Cerebellar cortex (tissue), 1 donor: Measurements from ENCODE around the gene LHCGR.

ENCODE experiments used
- DNase-seq: peaks from one replicate; pipeline ENCODE4 v3.0.0-alpha.2; 2015; ENCODE audit warnings: low spot score

The LHCGR gene

DNA sequence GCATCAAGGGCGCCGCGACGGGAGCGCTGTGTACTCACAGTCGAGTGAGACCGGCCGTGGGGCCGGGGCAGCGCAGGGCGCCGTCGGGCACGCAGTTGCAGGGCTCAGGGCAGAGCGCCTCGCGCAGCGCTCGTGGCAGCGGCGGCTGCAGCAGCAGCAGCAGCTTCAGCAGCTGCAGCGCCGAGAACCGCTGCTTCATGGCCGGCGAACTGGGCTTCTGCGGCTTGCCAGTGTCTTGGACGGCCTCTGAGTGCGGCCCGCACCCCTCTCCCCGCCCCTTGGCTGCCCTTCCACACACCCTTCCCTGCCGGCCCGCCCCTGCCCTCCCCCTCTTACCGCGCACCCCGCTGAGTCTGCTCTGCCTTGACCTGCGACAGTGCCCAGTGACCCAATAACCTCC lies at the start of gene LHCGR:
TSS of gene LHCGR (minus strand) at position 252 of the 400 bp plus-strand sequence. CDS start at position 199, 53 bp downstream.
- no peak for DNase-seq

DNA sequence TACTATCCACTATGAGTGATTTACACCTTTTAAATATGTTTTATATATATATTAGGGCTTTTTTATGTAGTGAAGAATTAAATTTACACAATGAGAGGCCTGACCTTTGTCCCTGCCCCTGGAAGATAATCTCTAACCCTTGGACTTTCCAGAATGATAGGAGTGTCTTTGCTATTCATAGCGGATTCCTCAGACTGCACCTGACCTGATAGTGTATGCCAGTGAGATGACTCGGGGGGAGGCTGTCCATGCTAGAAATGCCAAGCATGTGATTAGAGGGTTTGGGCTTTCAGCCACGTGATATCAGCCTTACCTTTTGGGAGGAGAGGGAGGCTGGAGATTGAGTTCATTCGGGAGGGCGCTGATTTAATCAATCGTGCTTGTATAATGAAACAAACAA lies 44.1 kb upstream of the LHCGR start:
- DNase-seq = no peak

DNA sequence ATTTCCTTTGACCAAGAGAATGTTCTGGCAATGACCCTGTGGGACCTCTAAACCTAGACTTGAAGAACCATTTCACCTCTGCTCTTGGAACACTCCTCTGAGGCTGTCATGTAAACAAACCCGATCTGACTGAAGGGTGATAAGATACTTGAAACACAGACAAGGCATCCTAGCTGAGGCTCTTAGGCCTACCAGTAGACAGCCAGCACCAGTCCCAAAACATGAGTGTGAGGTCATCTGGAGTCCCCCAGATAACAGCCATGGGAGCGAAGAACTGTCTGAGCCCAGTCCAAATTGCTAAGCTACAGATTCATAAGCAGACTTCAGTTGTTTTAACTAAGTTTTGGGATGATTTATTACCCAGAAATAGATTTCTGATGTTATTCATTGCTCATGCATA lies 39.5 kb upstream of the LHCGR start:
- no peak for DNase-seq

DNA sequence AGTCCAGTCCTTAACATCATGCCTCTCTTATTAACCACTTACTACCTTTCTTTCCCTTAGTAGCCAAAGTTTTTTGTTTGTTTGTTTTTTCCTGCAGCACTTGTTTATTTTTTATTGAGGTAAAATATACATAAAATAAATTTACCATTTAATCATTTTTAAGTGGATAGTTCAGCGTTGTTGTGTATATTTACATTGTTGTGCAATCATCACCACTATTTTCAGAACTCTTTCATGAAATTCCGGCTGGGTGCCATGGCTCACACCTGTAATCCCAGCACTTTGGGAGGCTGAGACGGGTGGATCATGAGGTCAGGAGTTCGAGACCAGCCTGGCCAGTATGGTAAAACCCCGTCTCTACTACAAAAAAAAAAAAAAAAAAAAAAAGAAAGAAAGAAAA lies 38.1 kb upstream of the LHCGR start:
- DNase-seq = no peak

DNA sequence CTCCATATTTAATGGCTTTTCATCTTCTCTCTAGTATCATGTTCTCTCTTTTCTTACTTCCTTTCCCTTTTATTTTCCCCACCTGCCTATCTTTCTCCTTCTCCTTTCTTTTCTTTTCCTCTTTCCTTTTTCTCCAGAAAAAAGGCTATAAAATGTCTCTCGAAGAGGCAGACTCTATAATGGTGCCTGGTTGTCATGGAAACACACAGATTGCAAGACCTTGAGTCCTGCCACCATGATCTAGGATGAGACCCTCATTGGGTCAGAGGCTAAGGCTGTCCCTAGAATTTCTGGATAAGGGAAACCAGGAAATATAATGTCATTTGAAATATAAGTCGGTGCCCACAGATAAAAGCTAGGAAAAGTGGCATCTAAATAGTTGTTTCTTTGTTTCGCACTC lies 36.5 kb upstream of the LHCGR start:
- DNase-seq = no peak

DNA sequence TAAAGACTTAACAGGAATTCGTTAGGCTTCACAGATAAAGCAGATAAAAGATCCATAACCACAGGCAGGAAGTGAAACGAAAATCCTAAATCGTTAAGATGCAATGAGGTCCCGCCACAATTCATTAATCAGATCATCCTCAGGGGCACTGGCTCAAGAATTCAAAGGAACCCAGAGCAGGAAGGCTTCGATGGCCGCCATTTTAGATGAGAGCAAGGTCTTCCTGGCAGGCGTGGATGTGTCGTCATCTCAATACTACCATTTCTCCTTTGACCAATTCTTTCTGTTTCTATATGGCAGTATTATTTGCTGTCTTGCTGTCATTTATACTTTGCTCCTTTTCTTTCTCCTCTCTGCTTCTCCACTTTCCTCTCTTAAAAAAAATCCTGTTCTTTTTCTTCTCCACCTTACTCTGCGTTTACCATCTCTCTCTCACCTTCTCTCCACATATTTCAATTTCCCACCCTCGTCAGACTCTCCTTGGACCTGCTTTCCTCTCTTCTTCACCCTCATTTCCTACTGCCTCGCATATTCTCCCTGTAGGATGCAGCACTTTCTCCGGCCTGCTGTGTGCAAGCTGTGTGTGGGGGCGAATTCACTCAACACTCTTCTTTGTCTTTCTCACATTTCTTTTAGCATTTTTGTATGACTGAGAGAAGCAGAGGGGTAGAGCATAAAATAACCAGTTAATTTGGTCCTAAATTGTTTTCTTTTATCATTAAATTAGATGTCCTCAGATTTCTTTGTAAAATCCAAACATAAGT lies 35.1 kb upstream of the LHCGR start:
- DNase-seq = no peak

DNA sequence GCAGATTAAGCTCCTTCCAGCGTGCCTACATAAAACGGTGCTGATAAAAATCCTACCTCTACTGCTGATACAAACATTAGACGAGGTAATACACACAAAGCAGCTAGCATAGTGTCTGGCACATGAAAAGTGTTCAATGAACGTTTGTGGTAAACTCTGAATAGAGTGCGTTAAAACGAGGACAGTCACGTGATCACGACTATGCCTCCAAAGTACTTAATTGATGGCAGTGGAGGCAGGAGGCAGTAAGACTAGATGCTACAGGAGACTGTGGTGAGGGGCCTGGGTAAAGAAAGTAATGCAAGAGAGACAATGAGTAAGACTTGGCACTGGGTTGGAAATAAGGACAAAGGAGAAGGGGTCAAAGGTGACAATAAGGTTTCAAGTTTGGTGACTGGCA lies 32.1 kb upstream of the LHCGR start:
- no peak for DNase-seq

DNA sequence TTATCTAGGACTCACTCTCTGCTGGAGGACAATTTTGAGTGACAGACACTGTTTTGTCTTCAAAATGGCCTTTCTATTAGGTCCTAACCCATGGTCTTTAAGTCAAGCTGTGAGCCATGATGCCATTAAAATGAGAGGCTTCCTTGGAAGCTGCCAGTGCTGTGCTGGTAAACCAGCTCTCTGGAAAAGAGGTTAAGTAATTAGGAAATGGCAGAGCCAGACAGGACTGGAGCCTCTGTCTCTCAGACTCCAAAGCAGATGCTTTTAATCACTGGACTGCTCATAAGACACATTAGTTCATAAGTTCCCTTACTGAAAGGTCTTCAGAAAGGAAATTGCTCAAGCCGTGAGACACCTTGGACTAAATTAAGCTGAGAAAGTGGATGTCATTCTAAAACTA lies 25.8 kb upstream of the LHCGR start:
- DNase-seq = no peak

DNA sequence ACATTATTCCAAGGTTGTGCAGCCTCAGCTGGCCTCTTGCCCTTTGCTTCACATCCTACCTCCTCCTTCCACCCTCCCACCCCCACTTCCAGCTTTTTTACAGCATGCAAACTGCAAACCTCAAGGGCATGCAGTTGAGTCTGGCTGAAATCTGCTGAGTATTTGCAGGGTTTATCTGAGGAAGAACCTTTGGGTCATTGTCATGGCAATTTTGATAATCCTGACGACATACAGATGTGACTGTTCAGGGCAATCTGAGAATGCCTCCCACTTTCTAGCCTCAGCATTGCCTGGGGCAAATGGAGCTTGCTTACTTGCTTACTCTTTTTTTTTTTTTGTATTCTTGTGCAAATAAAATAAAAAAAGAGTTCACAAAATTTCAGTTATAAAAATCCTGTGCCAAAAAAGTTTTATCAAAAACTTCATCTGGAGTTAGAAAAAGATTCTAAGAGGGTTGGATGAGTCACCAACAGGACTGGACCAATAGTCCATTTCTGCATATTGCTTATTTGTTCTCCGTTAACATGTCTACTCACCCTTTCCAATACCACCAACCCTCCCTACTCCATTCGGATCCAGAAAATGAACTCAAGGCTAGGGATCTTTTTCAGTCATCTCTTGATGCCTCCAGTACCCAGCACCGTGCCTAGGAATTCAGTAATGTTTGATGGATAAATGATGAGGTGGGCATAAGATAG lies 23.6 kb upstream of the LHCGR start:
- DNase-seq = no peak

DNA sequence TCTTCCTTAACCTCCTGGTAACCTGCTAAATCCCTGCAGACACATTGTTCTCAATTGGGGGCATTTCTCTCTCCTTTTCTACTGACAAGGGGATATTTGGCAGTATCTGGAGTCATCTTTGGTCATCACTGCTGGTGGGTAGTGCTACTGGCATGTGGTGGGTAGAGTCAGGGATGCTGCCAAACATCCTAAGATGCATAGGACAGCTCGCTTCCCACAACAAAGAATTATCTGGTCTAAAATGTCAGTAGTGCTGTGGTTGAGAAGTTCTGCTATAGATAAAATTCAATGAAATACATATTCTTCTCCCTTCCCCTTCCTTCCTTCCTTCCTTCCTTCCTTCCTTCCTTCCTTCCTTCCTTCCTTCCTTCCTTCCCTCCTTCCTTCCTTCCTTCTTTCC lies 18.7 kb upstream of the LHCGR start:
- no peak for DNase-seq

DNA sequence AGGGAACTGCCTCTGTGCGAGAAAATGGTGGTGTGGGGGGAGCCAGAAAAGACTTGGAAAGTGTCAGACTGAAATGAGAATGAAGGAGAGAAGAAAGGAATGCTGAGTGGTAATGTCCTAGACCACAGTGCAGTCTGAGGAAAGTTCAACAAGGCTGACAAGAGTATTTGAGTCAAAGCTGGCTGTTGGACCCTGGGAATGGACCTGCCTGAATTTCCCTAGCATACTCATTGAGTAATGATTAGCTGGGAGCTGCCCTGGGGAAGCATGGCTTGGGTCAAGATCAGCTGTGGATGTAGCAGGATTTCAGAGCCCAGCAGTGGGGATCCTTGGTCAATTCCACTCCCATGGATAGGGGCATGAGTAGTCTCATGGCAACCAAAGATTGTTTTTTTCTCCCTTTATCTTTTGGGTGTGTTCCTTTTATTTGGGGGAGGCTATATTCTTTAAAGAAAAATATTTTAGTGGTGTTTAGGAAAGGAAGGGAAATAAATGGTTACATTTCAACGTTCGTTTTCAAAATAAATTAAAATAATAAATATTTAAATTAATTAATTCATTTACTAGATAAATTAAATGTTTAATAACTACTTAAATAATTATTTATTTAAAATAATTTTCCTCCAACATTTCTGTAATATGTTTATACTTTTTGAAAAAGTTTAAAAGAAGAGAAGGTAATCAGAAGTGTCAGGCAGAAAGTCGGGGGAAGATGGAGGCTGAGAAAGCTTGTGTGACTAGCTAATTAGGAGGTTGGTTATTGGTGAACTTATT lies 15.9 kb upstream of the LHCGR start:
- no peak for DNase-seq

DNA sequence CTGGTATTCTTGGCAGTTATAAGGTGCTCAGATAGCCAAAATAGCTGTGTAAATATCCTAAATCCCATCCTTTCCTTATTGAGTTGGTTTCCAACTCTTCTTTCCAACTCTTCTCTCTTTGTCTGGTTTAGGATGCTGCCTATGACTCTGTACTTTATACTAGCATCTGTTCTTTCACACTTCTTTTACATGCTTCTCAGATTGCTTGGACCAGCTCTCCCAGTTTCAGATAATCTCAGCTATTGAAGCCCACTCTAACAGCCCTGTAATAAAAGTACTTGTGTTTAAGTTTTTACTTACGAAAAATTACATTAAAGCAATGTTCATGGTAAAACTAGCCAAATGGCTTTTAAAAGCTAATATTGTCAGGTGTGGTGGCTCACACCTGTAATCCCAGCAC lies 14.7 kb upstream of the LHCGR start:
- no peak for DNase-seq

DNA sequence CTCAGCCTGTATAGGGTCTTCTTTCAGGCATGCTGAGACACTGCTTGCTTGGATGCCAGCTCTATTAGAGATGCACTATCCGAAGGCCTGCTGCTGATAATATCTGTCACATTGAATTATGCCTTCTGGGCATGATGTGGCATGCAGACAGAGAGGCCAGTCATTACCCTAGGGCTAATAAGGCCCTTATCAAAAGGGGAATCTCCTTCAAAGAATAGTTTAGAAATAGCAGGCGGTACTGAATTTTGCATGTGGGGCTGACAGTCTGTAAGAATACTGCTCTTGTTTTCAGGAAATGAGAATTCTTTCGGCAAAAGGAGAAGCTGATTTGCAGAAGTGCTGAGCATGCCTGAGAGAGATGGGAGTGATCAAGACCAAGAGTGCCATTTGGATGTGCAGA lies 13.1 kb upstream of the LHCGR start:
- DNase-seq = no peak

DNA sequence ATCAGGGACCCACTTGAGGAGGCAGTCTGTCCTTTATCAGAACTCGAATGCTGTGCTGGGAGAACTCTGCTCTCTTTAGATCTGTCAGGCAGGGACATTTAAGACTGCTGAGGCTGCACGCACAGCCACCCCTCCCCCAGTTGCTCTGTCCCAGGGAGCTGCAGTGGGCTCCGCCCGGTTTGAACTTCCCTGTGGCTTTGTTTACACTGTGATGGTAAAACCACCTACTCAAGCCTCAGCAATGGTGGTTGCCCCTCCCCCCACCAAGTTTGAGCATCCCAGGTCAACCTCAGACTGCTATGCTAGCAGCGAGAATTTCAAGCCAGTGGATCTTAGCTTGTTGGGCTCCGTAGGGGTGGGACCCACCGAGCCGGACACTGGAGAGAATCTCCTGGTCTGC lies 11.8 kb upstream of the LHCGR start:
- DNase-seq = no peak

DNA sequence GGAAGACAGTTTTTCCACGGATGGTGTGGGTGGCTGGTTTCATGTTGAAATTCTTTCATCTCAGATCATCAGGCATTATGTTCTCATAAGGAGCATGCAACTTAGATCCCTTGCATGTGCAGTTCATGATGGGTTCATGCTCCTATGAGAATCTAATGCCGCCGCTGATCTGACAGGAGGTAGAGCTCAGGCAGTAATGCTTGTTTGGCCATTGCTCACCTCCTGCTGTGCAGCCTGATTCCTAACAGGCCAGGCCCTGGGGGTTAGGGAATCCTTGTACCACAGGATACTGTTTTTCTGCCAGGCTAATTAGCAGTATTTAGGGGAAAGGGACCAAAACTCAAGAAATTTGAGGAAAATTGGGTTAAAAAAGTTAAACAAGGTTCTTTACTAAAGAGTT lies 5.3 kb upstream of the LHCGR start:
- no peak for DNase-seq

DNA sequence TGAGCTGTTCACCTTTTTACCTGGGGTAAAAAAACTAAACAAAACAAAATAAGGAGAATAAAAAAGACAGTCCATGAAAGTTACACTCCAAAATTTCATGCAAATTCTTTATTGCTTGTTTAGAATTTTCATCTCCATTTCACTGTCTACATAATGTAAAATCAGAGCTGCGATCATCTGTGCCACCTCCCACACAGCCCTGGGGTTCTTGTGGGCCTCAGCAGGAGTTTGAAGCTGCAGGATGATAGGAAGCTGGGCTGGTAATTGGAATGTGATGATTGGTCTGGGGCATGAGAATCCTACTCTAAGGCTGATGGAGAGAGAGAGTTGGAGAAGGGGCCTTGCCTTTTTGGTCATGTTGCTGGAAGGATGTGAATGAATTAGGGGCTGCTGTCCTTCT lies 4.2 kb upstream of the LHCGR start:
- no peak for DNase-seq

DNA sequence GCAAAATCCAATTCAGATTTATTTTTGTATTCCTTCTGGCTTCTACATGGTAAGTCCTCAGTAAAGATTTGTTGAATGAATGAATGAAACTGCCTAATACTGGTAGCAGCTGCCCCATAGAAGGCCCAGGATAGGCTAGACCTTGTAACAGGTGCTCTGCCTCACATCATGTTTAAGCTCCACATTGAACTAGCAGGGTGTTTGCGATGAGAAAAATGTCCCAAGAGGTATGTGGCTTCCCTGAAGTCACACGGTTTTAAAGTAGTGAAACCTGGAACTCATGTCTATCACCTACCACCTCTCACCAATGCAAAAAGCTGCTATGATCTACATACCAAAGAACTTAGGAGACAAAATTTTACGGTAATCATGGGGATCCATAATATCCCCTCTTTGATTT lies 765 bp upstream of the LHCGR start:
- DNase-seq = no peak

DNA sequence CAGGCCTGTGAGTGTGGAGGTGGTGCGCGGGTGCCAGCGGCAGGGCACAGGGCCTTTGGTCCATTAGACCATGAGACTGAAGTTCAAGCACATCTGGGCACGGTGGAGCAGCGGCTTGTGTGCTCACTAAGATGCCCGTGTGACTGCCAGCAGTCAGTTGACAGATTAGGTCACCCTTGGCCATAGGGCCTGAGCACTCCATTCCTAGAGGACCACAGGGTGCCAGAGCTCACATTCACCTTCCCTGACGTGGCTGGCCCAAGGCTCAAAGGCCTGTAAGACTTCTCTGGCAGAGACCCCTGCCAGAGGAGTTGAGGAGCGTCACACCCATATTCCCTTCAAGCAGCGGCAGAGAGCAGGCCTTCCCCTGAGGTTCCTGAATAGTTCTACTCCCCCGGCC lies 650 bp downstream of the LHCGR start:
- DNase-seq = no peak

DNA sequence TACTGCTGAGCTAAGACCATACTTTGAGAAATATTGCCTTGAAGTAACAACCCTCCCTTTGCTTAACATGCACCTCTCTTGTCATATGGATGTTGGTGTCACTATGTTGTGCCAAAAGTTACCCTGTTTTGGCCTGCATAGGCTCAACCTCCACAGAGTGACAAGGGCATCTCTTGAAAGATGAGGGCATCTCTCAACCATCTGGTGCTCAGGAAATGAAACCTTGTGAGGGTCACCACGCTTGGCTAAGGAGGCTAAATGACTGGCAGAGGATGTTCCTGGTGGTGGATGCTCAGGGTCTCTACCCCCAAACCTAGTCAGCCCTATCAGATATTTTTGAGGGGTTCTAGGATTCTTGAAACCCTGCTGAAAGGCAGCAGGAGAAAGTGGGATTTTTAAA lies 2.3 kb downstream of the LHCGR start:
- no peak for DNase-seq

DNA sequence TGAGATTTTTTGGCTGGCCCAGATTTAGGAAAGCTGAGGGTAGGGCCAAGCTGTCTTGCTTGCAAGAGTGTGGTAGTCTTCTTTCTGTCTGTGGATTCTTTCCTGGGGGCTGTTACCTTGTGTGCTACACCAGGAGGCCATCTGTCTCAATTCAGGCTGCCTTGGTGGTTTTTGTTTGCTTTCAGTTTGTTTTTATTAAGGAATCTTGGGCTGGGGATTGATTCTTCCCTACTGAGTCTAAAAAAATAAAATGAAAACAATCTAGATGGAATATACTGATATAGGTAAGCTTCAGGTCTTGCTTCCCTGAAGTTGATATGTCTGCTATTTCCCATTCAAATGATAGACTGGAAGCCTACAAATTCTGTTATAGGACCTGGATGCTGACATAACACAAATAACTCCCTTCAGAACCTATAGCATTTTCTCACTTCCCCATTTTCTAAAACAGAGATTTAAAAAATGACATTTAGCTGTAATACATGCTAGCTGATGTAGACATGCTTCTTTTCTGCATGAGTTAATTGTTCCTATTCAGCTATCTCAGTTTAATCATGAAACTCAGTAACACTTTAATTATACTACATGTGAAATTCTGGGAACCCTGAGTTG lies 5.3 kb downstream of the LHCGR start:
- DNase-seq = no peak

DNA sequence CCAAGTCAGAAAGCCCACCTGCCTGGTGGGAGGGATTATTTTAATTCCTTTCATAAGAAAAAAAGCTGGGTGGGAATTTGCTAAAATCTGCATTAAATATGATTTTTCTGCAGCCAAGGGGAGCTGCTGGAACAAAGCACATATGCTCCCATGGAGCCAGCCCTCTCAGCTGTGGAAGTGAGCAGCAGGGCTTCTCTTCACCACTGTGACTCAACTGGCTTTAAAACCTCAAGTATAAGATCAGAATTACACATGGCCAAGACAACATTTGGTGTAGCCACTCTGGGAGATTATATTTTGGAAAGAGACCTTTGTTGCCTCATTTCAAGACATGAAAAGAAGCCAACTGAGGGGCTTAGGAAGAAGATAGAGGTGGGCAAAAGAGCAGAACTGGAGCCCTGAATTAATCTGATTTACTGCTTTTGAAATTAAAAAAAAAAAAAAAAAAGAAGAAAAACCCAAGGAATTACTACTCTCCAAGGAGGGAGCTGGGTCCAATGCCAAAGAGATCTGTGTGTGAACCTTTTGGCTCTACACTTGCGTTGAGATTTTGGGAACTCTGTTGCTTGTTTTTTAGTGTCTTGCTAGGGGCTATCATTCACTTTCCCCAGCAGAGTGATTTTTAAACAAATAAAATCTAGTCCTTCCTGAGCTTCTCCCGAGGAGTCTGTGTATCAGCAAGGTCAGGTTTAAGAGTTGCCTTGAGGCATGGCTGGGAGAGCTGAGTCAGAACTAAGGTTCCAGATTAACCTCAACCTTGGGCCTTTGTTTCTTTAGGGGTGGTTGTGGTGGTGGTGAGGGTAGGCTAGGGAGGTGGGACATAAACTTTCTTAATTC lies 6.0 kb downstream of the LHCGR start:
- DNase-seq = no peak

DNA sequence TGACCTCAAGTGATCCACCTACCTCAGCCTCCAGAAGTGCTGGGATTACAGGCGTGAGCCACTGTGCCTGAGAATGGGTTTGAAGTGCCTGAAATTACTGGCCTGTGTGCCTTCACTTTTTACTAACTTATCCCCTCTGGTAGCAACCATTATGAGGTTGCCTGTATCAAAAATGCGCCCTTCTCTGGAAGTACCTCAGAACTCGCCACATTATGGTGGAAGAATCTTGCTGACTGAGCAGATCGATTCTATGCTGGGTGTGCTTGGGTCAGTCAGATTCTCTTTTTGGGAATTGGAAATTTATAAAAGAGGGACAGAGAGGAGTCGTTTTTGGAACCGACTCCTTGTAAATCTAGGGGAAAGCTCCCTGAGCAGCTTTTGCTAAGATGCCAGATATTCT lies 8.2 kb downstream of the LHCGR start:
- DNase-seq = no peak
